H9 (cell line): Measurements from ENCODE around the gene TEX22. TPM values are rescaled to one million over a fixed set of nuclear protein-coding genes. Genes with fewer than 3 reads are reported as not detected.
A peak's percentile ranks its signal among the peaks of the same experiment; 100 is the strongest.

Experiments used
- DNase-seq: peaks from one replicate; pipeline ENCODE4 v3.0.0-alpha.2; 2017
- H2AFZ ChIP-seq: one replicate; pipeline ENCODE4 v1.6.1; 2013; ENCODE audit warnings: mild to moderate bottlenecking, low read length, control low read depth, moderate library complexity
- H2AK5ac ChIP-seq: 2 replicates; pipeline ENCODE4 v1.6.1; 2013; ENCODE audit warnings: low read length, control low read depth, mixed read lengths; ENCODE audit not compliant: insufficient read length
- H2BK120ac ChIP-seq: one replicate; pipeline ENCODE4 v1.6.1; 2013; ENCODE audit warnings: low read depth, mild to moderate bottlenecking, low read length, control low read depth, inconsistent platforms; ENCODE audit not compliant: poor library complexity, severe bottlenecking
- H2BK12ac ChIP-seq: 2 replicates; pipeline ENCODE4 v1.6.1; 2013; ENCODE audit warnings: low read length, control low read depth, mixed read lengths, low read depth; ENCODE audit not compliant: insufficient read length
- H2BK15ac ChIP-seq: 2 replicates; pipeline ENCODE4 v1.6.1; 2013; ENCODE audit warnings: low read depth, low read length, control low read depth
- H2BK20ac ChIP-seq: one replicate; pipeline ENCODE4 v1.6.1; 2013; ENCODE audit warnings: low read depth, mild to moderate bottlenecking, low read length, control low read depth, inconsistent platforms; ENCODE audit not compliant: poor library complexity, severe bottlenecking
- H2BK5ac ChIP-seq: 2 replicates; pipeline ENCODE4 v1.6.1; 2013; ENCODE audit warnings: low read length, control low read depth, mixed read lengths; ENCODE audit not compliant: insufficient read length
- H3K14ac ChIP-seq: 2 replicates; pipeline ENCODE4 v1.6.1; 2013; ENCODE audit warnings: low read length, control low read depth; ENCODE audit not compliant: insufficient read depth
- H3K18ac ChIP-seq: 2 replicates; pipeline ENCODE4 v1.6.1; 2013; ENCODE audit warnings: low read depth, mild to moderate bottlenecking, mixed read lengths, low read length, control low read depth; ENCODE audit not compliant: insufficient read length
- H3K23ac ChIP-seq: 2 replicates; pipeline ENCODE4 v1.6.1; 2013; ENCODE audit warnings: low read length, control low read depth, mixed read lengths, low read depth; ENCODE audit not compliant: insufficient read length
- H3K23me2 ChIP-seq: 2 replicates; pipeline ENCODE4 v1.6.1; 2013; ENCODE audit warnings: low read depth, mild to moderate bottlenecking, mixed read lengths, low read length, control low read depth; ENCODE audit not compliant: insufficient read length, poor library complexity, severe bottlenecking
- H3K27ac ChIP-seq: 2 replicates; pipeline ENCODE4 v1.5.1; 2013; ENCODE audit warnings: low read length, control low read depth, mixed read lengths, low read depth; ENCODE audit not compliant: insufficient read length
- H3K27me3 ChIP-seq: 2 replicates; pipeline ENCODE4 v1.6.1; 2013; ENCODE audit warnings: low read length, control low read depth, inconsistent platforms; ENCODE audit not compliant: insufficient read depth
- H3K4ac ChIP-seq: 2 replicates; pipeline ENCODE4 v1.6.1; 2013; ENCODE audit warnings: low read depth, mild to moderate bottlenecking, control low read depth, inconsistent platforms, low read length, moderate library complexity
- H3K4me1 ChIP-seq: 2 replicates; pipeline ENCODE4 v1.6.1; 2013; ENCODE audit warnings: low read length, control low read depth, inconsistent platforms; ENCODE audit not compliant: insufficient read depth
- H3K4me2 ChIP-seq: 2 replicates; pipeline ENCODE4 v1.6.1; 2013; ENCODE audit warnings: low read length, control low read depth, mixed read lengths; ENCODE audit not compliant: insufficient read length, insufficient read depth
- H3K56ac ChIP-seq: 2 replicates; pipeline ENCODE4 v1.6.1; 2013; ENCODE audit warnings: low read depth, mild to moderate bottlenecking, mixed read lengths, low read length, control low read depth; ENCODE audit not compliant: insufficient read length
- H3K79me1 ChIP-seq: 2 replicates; pipeline ENCODE4 v1.6.1; 2013; ENCODE audit warnings: low read depth, mild to moderate bottlenecking, moderate library complexity, low read length, control low read depth, inconsistent platforms; ENCODE audit not compliant: insufficient read depth, poor library complexity, severe bottlenecking
- H3K79me2 ChIP-seq: 2 replicates; pipeline ENCODE4 v1.6.1; 2013; ENCODE audit warnings: low read length, control low read depth, inconsistent platforms; ENCODE audit not compliant: insufficient read depth
- H3K9ac ChIP-seq: 2 replicates; pipeline ENCODE4 v1.6.1; 2013; ENCODE audit warnings: low read length, control low read depth, mixed read lengths; ENCODE audit not compliant: insufficient read length; ENCODE audit errors: extremely low read depth
- H3K9me3 ChIP-seq: one replicate; pipeline ENCODE4 v1.6.1; 2013; ENCODE audit warnings: low read depth, low read length, inconsistent platforms; ENCODE audit not compliant: control insufficient read depth
- H3T11ph ChIP-seq: one replicate; pipeline ENCODE4 v1.6.1; 2013; ENCODE audit warnings: mild to moderate bottlenecking, low read length, control low read depth, inconsistent platforms
- H4K20me1 ChIP-seq: one replicate; pipeline ENCODE4 v1.6.1; 2013; ENCODE audit not compliant: control insufficient read depth, insufficient read length, insufficient read depth
- H4K5ac ChIP-seq: 2 replicates; pipeline ENCODE4 v1.6.1; 2013; ENCODE audit warnings: low read depth, mild to moderate bottlenecking, mixed read lengths, low read length, control low read depth; ENCODE audit not compliant: insufficient read length
- H4K8ac ChIP-seq: replicated peaks from 2 replicates; pipeline ENCODE4 v1.6.1; 2013; ENCODE audit warnings: low read length, control low read depth, mixed read lengths, low read depth; ENCODE audit not compliant: insufficient read length
- H4K91ac ChIP-seq: 2 replicates; pipeline ENCODE4 v1.6.1; 2013; ENCODE audit warnings: low read depth, mild to moderate bottlenecking, moderate library complexity, mixed read lengths, low read length, control low read depth; ENCODE audit not compliant: insufficient read length
- H3K27ac Mint-ChIP-seq, 3 experiments: 2 replicates in 2 of 3; 3 replicates in 1 of 3; pipeline ENCODE4 v1.8.0; 2020 to 2021; ENCODE audit warnings: mixed read lengths in 3 of 3, mild to moderate bottlenecking in 1 of 3, moderate library complexity in 1 of 3
- H3K27me3 Mint-ChIP-seq: 2 replicates; pipeline ENCODE4 v1.8.0; 2021; ENCODE audit warnings: low read depth, mild to moderate bottlenecking, moderate library complexity, mixed read lengths
- H3K36me3 Mint-ChIP-seq, 3 experiments: 2 replicates in 2 of 3; 3 replicates in 1 of 3; pipeline ENCODE4 v1.8.0; 2020 to 2021; ENCODE audit warnings: low read depth in 3 of 3, mixed read lengths in 3 of 3; ENCODE audit not compliant: insufficient read depth in 1 of 3
- H3K4me1 Mint-ChIP-seq, 2 experiments: 2 replicates each; pipeline ENCODE4 v1.8.0; 2020; ENCODE audit warnings: mixed read lengths in 2 of 2
- H3K4me3 Mint-ChIP-seq, 2 experiments: 2 replicates in 1 of 2; 3 replicates in 1 of 2; pipeline ENCODE4 v1.8.0; 2020 to 2021; ENCODE audit warnings: mild to moderate bottlenecking in 2 of 2, mixed read lengths in 2 of 2, moderate library complexity in 1 of 2
- H3K9me3 Mint-ChIP-seq, 2 experiments: 2 replicates in 1 of 2; 3 replicates in 1 of 2; pipeline ENCODE4 v1.8.0; 2020; ENCODE audit warnings: mild to moderate bottlenecking in 2 of 2, mixed read lengths in 2 of 2, moderate library complexity in 1 of 2
- CTCF ChIP-seq: fragments of 200-600 bp; sonication (generic); conservative IDR thresholded peaks from 3 replicates; pipeline ENCODE4 v1.8.0; 2021; ENCODE audit warnings: antibody characterized with exemption, mild to moderate bottlenecking
- WGBS: extraction: QIAGEN DNeasy Blood & Tissue Kit; methylation state at CpG from one replicate; pipeline ENCODE4 v1.1.7; 2013; ENCODE audit warnings: missing lambda C conversion rate, low lambda C conversion rate, mixed read lengths; ENCODE audit not compliant: insufficient read length; ENCODE audit errors: extremely low coverage; 5-methylcytosine and 5-hydroxymethylcytosine counted together
- total RNA-seq: library from RNA; stranded (reverse); gene quantifications from 2 replicates; pipeline ENCODE4 v1.2.1, GENCODE V29; 2021

The TEX22 gene
- total RNA-seq, 1 experiment from 2014 or later, result 0.83 TPM

DNA sequence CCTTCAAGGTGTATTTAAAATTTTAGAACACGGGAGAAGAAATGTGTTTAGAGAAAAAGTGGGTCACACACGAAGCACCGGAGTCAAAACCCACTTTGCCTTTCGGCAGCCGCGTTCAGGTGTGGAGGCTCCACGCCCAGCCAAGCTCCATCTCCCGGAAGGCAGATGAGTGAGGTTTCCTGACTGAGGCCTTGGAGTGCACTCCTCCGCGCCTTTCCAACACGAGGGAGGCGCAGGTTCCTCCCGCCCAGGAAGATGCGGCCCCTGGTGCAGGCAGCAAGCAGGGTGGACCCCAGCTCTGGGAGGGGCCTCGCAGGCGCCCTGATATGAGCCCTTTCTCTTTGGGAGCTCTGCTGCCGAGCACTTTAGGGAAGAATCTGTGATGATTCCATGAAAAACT lies 43.8 kb downstream of the TEX22 start:
- H2BK12ac ChIP-seq, result no peak overlapping the region
- no peak overlapping the region for H3K4me2 ChIP-seq
- H4K91ac ChIP-seq, result no peak overlapping the region
- Mint-ChIP-seq H3K27me3 (no peaks in the 10 kb centered on the region), H3K36me3 (peaks cover 16 to 37% (median 19%) of the 10 kb centered on the region in 3 experiments; a peak in 6 of 7 replicates), H3K4me1 (no peaks in the 10 kb centered on the region), H3K9me3 (no peaks in the 10 kb centered on the region), H3K27ac (peak overlapping the region in 2 of 3 experiments; percentile 3; a peak in 2 of 7 replicates), H3K4me3 (no peak overlapping the region)
- no peaks in the 10 kb centered on the region for H4K20me1 ChIP-seq
- H3K14ac ChIP-seq, result no peak overlapping the region
- H3K18ac ChIP-seq, result no peak overlapping the region
- H3K9ac ChIP-seq, result no peak overlapping the region
- no peak for TF ChIP-seq CTCF
- H2AK5ac ChIP-seq, result no peak overlapping the region
- H2BK15ac ChIP-seq, result no peak overlapping the region
- H3K23me2 ChIP-seq, result no peaks in the 10 kb centered on the region
- H2BK120ac ChIP-seq, result no peak overlapping the region
- H2AFZ ChIP-seq, result no peak overlapping the region
- no peak overlapping the region for H3K4ac ChIP-seq
- peaks cover 5% of the 10 kb centered on the region; the same call in 1 of the 2 replicates for H3K79me2 ChIP-seq
- H3T11ph ChIP-seq, result no peak overlapping the region
- no peaks in the 10 kb centered on the region for H3K4me1 ChIP-seq
- no peak for DNase-seq
- H4K8ac ChIP-seq, result no peak overlapping the region
- no peak overlapping the region for H4K5ac ChIP-seq
- H3K56ac ChIP-seq, result no peak overlapping the region
- WGBS, result no CpG with 5 or more reads among the region's 17 CpGs
- H3K23ac ChIP-seq, result no peak overlapping the region
- no peak overlapping the region for H3K27ac ChIP-seq
- no peaks in the 10 kb centered on the region for H3K27me3 ChIP-seq
- H2BK20ac ChIP-seq, result no peak overlapping the region
- no peak overlapping the region for H2BK5ac ChIP-seq
- H3K9me3 ChIP-seq, result no peaks in the 10 kb centered on the region
- peaks cover 2% of the 10 kb centered on the region for H3K79me1 ChIP-seq
